Glomerular visceral epithelial cell (primary cell): Measurements from ENCODE around the gene SERP2.
"Not testable (repeated sequence)": the region's sequence is repeated elsewhere in the genome, so short reads cannot be mapped to it uniquely, and the experiment has no call there.

Experiments
- DNase-seq: peaks from one replicate; pipeline ENCODE4 v3.0.0-alpha.2; 2016; ENCODE audit errors: extremely low spot score

The SERP2 gene

DNA sequence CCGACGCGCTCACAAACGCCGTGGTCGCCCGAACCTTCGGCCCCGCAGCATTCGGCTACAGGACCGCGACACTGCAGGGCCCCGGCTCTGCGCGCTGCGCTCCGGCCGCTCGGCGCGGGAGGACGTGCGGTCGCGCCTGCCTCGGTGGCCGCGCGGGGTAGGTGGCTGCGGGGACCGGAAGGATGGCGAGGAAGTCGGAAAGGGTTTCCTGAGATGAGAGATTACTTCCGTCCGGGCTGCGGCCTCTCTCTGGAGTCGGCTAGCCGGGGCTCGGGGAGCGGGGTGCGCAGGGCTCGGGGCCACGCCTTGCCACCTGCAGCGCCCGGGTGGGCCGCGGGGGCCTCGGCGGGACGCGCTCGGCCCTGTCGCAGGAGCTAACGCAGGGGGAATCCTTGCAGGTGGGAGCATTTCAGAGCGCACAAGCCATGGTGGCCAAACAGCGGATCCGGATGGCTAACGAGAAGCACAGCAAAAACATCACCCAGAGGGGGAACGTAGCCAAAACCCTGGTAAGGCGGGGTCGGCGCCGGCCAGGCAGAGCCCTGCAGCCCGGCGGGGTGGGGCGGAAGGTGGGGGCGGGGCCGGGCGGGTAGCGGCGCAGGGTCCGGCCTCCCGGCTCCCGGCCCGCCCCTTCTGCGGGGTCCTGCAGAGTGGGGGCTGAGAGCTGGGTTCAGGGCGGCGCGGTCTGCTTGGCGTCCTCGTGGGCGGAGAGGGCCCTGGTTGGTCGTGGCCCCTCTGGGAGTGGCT is at the start of gene SERP2:
SERP2 (plus strand) TSS at position 224 of the 747 bp plus-strand sequence; CDS start at position 426, 202 bp downstream.
- DNase-seq: no peak

- no peak for DNase-seq
Measured at GRCh38 chr13:44326961-44327360, 46.7 kb upstream of the SERP2 start.

DNA sequence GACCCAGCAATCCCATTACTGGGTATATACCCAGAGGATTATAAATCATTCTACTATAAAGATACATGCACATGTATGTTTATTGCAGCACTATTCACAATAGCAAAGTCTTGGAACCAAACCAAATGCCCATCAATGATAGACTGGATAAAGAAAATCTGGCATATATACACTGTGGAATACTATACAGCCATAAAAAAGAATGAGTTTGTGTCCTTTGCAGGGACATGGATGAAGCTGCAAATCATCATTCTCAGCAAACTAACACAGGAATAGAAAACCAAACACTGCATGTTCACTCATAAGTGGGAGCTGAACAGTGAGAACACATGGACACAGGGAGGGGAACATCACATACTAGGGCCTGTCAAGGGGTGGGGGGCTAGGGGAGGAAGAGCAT is 44.6 kb upstream of the SERP2 start:
- DNase-seq: not testable (repeated sequence)

DNA sequence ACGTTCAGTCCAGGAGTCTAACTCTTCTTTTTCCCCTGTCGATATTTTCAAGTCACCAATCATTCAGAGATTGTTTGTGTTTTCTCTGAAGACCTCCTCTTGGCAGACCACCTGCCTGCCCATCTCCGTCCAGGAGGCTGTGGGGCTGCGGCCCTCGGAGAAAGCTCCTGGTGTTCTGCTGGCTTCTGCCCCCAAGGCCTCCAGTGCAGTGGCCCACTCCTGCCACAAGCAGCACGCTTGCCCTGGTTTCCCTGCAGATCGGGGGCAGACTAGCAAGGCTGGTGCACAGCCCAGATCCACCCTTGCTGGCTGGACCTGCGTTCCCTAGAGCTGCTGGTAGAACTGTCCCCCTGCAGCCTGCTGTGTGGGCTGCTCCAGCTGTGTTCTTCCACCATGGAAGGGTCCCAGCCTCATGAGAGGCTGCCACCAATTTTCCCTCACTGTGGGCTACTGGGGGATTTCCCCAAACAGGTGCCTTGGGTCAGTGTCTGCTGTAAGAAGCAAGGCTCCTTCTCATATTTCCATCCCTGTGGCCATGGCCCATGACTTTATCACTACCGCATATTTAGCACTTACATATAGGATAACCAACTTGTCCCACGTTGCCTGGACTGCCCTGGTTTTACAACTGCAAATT is 43.6 kb upstream of the SERP2 start:
- DNase-seq: no peak

DNA sequence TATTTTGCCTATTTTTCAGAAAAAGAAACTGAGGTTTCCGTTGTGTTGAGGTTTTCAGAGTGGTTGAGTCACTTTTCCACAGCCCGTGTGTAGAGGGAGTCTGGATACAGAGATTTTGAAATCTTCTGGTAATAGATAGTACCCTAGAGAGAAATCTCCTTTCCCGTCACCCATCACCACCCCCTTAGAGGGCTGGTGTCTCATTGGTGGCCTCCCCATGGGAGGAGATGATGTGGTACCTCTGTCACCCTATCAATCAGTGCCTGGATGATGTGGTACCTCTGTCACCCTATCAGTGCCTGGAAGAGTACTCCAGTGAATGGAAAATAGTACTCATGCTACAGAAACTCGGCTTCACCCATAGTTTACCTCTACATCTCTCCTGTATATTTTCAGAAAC is 42.2 kb upstream of the SERP2 start:
- DNase-seq: no peak

GRCh38 chr13:44331912-44332851 is 41.4 kb upstream of the SERP2 start:
- peak; percentile 74 for DNase-seq

GRCh38 chr13:44333950-44334655 is 39.5 kb upstream of the SERP2 start:
- no peak for DNase-seq

DNA sequence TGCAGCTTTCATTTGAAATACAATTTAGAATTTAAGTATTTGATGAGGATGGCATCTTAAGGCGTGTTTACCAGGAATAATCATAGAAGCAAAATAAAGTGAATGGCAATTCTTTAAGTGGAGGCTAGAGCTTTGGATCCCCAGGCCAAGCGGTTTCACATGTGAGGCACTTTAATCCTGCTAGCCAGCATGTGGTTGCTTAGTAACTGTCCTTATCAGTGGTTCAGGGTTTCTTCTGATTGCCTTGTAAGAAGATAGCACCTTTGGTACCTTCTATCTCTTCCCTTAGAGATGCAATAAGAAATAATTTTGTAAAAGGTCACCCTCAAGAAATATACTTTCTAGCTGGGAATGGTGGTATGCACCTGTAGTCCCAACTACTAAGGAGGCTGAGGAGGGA is 38.9 kb upstream of the SERP2 start:
- no peak for DNase-seq

- no peak for DNase-seq
Measured at GRCh38 chr13:44336934-44337333, 36.7 kb upstream of the SERP2 start.

DNA sequence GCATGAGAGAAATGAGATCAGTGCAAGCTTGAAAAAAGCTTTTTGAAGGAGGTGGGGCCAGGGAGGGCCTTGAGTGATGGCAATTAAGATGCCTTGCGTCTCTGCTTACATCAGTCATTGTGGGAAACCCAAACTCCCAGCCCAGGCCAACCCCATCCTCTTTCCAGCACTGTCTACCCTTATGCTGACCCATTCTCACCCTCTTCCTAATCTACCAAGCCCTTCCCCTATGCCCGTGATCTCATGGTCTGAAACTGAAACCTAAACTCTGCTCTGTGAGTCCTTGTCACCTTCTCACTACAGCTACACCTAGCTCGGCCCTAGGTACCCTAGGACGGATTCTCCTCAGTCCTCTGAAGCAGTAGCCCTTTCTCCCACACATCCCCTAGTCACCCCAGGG is 36.0 kb upstream of the SERP2 start:
- no peak for DNase-seq

DNA sequence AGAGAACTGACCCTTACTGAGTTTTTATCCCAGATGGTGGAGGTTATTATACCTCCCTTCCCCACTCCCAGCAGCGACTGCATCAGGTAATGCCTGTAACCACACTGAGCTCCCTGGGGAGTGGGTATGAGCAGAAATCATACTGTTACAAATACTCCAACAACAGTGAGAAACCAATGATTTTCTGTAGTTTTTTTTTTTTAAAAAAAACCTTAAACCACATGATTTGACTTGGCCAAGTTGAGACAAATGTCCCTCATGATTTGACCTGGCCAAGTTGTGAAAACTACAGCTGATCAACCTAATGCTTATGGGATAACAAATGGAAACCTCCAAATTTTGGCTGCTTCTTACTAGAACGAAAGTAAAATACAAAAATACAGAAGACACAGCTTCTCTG is 33.1 kb upstream of the SERP2 start:
- DNase-seq: no peak

DNA sequence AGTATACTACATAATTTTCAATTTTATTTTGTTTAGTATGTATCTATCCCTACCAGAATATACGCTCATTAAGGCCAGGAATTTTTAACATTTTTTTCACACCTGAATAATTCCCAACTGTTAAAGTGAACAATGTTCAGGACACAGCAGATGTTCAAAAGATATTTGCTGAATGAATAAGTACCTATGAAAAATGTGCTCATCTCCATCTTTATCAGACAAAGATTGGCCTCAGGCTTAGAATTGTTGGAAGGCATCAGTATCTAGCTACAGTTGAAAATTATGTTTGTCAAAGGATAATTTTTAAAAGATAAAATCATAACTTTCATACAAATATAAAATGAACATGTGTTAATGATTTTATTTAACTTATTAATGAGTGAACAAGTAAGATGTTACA is 30.9 kb upstream of the SERP2 start:
- no peak for DNase-seq

- no peak for DNase-seq
Measured at GRCh38 chr13:44346534-44346933, 27.1 kb upstream of the SERP2 start.

DNA sequence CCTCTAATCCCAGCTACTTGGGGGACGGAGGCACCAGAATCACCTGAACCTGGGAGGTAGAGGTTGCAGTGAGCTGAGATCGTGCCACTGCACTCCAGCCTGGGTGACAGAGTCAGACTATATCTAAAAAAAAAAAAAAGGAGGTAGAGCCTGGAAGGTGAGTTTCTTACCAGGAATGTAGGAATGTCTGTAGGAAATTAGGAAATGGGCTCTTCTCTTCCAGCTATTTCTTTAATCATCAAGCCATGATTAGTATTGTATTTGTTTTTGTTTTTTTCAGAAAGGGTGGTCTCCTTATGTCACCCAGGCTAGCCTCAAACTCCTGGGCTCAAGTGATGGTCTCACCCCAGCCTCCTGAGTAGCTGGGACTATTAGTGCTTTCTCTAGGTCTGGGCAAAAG is 26.3 kb upstream of the SERP2 start:
- DNase-seq: no peak

GRCh38 chr13:44347949-44348348 is 25.7 kb upstream of the SERP2 start:
- DNase-seq: no peak

- DNase-seq: no peak
Measured at GRCh38 chr13:44350775-44351504, 22.7 kb upstream of the SERP2 start.

GRCh38 chr13:44351505-44351854 is 22.1 kb upstream of the SERP2 start:
- DNase-seq: no peak

- no peak for DNase-seq
Measured at GRCh38 chr13:44352202-44352601, 21.4 kb upstream of the SERP2 start.

- DNase-seq: no peak
Measured at GRCh38 chr13:44352671-44353070, 21.0 kb upstream of the SERP2 start.

DNA sequence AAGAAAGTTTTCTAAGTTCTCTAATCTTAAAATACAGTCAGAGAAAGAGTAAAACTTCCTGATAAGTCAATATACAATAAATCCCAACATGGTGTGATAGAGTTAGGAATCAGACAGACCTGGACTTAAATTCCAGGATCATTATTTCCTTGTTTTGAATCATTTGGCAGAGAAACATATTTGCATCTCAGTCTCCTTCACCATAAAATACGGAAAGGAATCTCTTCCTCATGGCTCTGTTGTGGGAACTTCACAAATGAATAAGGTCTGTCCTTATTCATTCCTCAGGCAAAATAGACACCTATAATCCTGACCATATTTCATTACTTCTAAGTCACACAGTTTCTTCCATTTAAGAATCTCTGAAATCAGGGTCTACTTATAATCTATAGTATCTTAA is 19.3 kb upstream of the SERP2 start:
- DNase-seq: no peak

GRCh38 chr13:44354884-44355283 is 18.7 kb upstream of the SERP2 start:
- no peak for DNase-seq
